Peyer's patch (tissue), 4 donors: Measurements from ENCODE around the gene TUBGCP3.

Source experiments
- POLR2A ChIP-seq, 2 donors: fragments of 450-650 bp; IDR thresholded peaks; one replicate each; pipeline ENCODE4 v1.5.1; 2017; ENCODE audit warnings: antibody characterized with exemption in 2 of 2, mild to moderate bottlenecking in 2 of 2, moderate library complexity in 2 of 2
- TF ChIP-seq, protein P1 (sequence below), 6 experiments: fragments of 450-650 bp in 4 of 6; fragments of 200-600 bp in 2 of 6; sonication (generic) in 1 of 6; IDR thresholded peaks; one replicate each; pipeline ENCODE4 v1.5.1; 2017 to 2019; ENCODE audit warnings: antibody characterized with exemption in 6 of 6, mild to moderate bottlenecking in 3 of 6, moderate library complexity in 1 of 6

GRCh38 chr13:112587764-112588489, at the start of gene TUBGCP3:
- TF ChIP-seq, protein P1, sequence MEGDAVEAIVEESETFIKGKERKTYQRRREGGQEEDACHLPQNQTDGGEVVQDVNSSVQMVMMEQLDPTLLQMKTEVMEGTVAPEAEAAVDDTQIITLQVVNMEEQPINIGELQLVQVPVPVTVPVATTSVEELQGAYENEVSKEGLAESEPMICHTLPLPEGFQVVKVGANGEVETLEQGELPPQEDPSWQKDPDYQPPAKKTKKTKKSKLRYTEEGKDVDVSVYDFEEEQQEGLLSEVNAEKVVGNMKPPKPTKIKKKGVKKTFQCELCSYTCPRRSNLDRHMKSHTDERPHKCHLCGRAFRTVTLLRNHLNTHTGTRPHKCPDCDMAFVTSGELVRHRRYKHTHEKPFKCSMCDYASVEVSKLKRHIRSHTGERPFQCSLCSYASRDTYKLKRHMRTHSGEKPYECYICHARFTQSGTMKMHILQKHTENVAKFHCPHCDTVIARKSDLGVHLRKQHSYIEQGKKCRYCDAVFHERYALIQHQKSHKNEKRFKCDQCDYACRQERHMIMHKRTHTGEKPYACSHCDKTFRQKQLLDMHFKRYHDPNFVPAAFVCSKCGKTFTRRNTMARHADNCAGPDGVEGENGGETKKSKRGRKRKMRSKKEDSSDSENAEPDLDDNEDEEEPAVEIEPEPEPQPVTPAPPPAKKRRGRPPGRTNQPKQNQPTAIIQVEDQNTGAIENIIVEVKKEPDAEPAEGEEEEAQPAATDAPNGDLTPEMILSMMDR (IDR thresholded peaks at IDR 0.05), result peak in 4 of 6 experiments; percentile 5 to 43 (median 39)
- peak; percentile 34 to 39 for TF ChIP-seq POLR2A (IDR thresholded peaks at IDR 0.05)
